Central memory CD4-positive, alpha-beta T cell (primary cell): ENCODE data around the gene EMP2.
"Not testable (repeated sequence)": the region's sequence is repeated elsewhere in the genome, so short reads cannot be mapped to it uniquely, and the experiment has no call there.

Source experiments
- DNase-seq: peaks from one replicate; pipeline ENCODE4 v3.0.0; 2022

EMP2 gene

DNA sequence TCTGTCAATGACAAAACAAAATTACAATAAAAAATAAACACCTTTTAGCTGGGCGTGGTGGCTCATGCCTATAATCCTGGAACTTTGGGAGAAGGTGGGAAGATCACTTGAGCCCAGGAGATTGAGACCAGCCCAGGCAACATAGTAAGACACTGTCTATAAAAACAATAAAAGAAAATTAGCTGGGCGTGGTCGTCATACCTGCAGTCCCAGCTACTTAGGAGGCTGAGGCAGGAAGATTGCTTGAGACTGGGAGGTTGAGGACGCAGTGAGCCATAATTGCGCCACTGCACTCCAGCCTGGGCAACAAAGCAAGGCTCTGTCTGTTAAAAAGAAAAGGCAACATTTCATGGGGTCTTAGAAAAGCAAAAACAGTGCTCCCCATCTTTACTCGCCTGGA, 32.7 kb downstream of the EMP2 start:
- DNase-seq, result no peak

DNA sequence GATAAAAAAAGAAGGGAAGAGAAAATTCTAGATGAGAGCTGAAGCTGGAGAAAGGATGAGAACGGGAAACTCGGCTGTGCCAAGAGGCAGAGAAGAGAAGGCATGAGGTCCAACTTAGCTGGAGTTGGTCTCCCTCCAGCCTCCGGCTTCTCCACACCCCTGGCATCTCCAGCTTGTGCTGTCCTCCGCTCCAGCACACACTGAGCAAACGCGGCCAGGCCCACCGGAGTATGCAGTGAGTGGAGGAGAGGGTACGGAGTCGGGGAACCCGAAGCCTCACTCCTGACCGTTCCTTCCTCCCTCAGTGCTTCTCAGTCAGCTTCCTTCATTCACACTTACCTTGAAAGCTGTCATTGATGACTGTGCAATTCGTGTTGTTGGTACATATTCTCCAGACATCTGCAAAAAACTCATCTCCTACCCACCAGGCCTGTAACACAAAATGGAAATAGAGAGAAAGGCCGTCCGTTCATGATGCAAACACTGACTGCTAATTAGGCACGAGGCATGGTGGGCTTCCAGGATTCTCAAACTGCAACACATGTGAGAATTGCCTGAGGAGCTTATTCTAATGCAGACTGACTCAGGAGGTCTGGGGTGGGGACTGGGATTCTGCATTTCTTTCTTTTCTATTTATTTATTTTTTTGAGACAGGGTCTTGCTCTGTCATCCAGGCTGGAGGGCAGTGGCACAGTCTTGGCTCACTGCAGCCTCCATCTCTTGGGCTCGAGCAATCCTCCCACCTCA, 37.0 kb downstream of the EMP2 start:
- DNase-seq, result no peak

GRCh38 chr16:10541366-10541765, 39.0 kb downstream of the EMP2 start:
- DNase-seq, result no peak

DNA sequence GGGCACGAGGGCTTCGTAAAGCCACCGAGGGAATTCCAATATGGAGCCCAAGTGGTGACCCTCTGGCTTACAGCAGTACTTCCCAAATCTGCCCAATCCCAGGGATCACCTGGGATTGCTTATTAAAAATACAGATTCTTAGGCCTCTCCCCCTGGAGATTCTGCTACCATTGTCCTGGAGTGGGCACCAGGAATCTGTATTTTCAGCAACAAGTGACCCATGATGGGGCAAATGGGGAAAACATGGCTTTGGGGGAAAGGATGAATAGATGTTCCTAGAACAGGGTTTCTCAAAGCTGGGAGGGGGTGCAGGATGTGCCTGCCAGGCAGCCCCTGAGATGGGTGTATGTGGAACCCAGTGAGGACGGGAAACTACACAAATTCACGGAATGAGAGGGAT, 40.6 kb downstream of the EMP2 start:
- no peak for DNase-seq

DNA sequence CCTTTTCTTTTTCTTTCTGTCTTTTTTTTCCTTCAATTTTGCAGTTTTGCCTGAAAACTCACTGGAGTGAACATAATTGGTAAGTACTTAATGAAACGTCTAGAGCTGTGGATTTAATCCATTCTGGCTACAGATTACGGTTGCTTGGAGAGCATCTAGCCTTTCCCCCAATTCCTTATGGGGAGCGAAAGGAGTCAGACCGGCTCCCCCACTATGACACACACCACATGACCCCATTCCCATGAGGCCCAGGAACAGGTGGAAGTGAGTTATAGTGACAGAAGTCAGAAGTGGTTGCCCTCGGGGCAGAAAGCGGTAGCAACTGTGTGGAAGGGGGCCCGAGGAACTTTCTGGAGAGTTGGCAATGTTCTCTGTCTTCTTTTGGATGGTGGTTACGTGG, 41.2 kb downstream of the EMP2 start:
- DNase-seq, result no peak

- no peak for DNase-seq
Observed at GRCh38 chr16:10538583-10538982, 41.8 kb downstream of the EMP2 start.

DNA sequence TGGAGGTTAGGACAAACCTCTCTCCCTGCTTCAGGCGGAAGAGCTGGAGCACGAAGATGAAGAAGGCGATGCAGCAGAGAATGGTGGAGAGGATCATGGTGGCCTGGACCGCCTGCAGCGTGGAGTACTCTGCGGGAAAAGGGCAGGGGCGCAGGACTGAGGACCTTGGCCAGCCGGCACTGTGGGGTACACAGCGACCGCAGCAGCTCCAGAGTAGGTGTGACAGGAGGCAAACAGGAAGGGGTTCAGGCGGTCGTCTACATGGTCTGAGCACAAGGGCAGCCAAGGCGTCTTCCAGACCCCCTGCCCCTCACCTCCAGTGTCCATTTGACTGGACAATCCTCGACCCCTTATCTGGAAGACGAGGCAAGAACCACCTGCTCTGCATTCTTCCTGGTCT, 42.5 kb downstream of the EMP2 start:
- DNase-seq, result no peak

- DNase-seq, result no peak
Observed at GRCh38 chr16:10536814-10537389, 43.5 kb downstream of the EMP2 start.

- DNase-seq, result not testable (repeated sequence)
Observed at GRCh38 chr16:10536328-10536727, 44.1 kb downstream of the EMP2 start.

GRCh38 chr16:10535461-10535860, 44.9 kb downstream of the EMP2 start:
- no peak for DNase-seq

GRCh38 chr16:10534748-10535147, 45.6 kb downstream of the EMP2 start:
- DNase-seq, result no peak

- DNase-seq, result not testable (repeated sequence)
Observed at GRCh38 chr16:10533612-10534011, 46.8 kb downstream of the EMP2 start.

- no peak for DNase-seq
Observed at GRCh38 chr16:10531582-10531981, 48.8 kb downstream of the EMP2 start.

DNA sequence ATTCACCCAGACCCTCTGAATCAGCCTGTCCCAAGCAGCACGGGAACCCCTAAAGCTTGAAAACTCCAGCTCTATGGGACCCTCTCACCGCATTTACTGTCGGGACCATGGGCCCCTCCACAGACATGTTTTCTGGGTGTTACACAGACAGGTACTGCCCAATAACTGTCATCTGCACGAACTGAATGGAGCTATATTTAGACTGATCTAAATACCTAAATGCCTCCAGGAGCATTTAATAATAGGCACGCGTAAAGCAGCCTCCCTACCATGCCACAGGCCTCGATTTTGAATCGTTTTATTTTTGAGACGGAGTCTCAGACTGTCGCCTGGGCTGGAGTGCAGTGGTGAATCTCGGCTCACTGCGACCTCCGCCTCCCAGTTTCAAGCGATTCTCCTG, 49.7 kb downstream of the EMP2 start:
- DNase-seq, result no peak

- no peak for DNase-seq
Observed at GRCh38 chr16:10529895-10530669, 50.3 kb downstream of the EMP2 start.

- no peak for DNase-seq
Observed at GRCh38 chr16:10528635-10529034, 51.8 kb downstream of the EMP2 start.

DNA sequence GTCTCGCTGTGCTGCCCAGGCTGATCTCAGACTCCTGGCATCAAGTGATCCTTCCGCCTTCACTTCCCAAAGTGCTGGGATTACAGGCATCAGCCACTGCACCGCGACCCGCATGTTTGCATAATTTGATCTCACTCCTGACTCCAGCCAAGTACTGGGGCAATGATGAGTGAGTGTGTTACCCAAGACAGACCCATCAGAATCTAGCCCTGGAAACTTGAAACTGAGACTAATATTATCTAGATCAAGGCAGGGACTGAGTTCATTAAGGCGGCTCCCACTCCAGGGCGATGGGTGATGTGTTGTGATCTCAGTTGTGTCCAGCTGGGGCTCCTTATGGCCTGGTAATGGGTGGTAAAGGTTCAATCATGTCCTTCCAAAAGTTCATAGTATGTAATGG, 53.4 kb downstream of the EMP2 start:
- DNase-seq, result no peak

DNA sequence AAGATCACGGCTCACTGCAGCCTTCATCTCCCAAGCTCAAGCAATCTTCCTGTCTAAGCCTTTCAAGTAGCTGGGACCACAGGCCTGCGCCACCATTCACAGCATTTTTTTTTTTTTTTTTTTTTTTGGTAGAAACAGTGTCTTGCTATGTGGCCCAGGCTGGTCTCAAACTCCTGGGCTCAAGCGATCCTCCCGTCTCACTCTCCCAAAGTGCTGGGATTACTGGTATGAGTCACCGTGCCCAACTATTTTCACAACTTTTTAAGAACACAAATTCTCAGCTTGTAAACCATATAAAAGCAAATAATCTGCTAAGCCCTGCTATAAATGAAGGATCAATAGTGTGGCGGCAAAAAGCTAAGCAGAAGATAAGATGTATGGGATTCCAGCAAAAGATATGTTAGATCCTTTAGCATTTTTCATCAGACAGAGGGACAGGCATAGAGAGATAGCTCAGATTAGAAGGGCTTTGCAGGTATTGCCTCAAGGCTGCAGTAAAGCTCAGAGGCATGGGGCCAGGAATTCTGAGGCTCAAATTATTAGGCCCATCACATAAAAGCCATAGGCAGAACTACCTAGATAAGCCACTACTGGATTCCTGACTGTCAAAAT, 55.1 kb downstream of the EMP2 start:
- DNase-seq, result no peak

GRCh38 chr16:10522966-10523365, 57.4 kb downstream of the EMP2 start:
- DNase-seq, result no peak

DNA sequence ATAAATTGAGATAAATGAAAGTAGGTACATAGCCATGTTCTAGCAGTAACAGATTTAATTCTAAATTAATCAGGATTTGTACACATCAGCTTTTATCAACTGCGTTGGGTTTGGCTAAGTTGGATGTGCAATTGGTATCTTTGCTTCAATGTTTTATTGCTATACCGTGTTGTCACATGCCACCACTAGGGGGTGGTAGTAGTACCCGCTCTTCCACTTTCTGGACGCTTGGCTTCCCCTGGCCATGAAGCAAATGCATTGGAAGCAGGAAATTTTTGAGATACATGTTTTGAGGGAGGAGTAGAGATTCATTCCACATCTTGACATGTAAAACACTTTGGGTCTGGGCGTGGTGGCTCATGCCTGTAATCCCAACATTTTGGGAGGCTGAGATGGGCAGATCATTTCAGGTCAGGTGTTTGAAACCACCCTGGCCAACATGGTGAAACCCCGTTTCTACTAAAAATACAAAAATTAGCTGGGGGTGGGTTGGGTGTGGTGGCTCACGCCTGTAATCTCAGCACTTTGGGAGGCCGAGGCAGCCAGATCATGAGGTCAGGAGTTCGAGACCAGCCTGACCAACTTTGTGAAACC, 58.6 kb downstream of the EMP2 start:
- no peak for DNase-seq

- no peak for DNase-seq
Observed at GRCh38 chr16:10520869-10521578, 59.4 kb downstream of the EMP2 start.
